Spleen (tissue), 11 donors: ENCODE results near the gene RBM46. TPM values are rescaled to one million over a fixed set of nuclear protein-coding genes. Genes with fewer than 3 reads are reported as not detected.
"Not testable (repeated sequence)": the region's sequence is repeated elsewhere in the genome, so short reads cannot be mapped to it uniquely, and the experiment has no call there.

Experiments
- DNase-seq: peaks from one replicate; pipeline ENCODE4 v3.0.0-alpha.2; 2020
- H3K27ac ChIP-seq, 8 donors: fragments of 200-600 bp; sonication (generic) in 7 of 8; 1 replicate in 4 of 8; 2 replicates in 4 of 8; pipeline versions ENCODE4 v1.5.0 to v1.8.0; 2016 to 2021; ENCODE audit warnings: inconsistent platforms in 4 of 8, mild to moderate bottlenecking in 4 of 8, moderate library complexity in 1 of 8
- H3K27me3 ChIP-seq, 7 donors: fragments of 200-600 bp; sonication (generic) in 6 of 7; replicated peaks in 1 of 7; 1 replicate in 4 of 7; 2 replicates in 3 of 7; pipeline versions ENCODE4 v1.5.0 to v1.8.0; 2016 to 2021; ENCODE audit warnings: inconsistent platforms in 3 of 7, mild to moderate bottlenecking in 1 of 7
- H3K36me3 ChIP-seq, 6 donors: fragments of 200-600 bp; sonication (generic) in 5 of 6; 1 replicate in 4 of 6; 2 replicates in 2 of 6; pipeline versions ENCODE4 v1.5.0 to v1.8.0; 2016 to 2021; ENCODE audit warnings: inconsistent platforms in 2 of 6
- H3K4me1 ChIP-seq, 6 donors: fragments of 200-600 bp; sonication (generic) in 5 of 6; 1 replicate in 3 of 6; 2 replicates in 3 of 6; pipeline versions ENCODE4 v1.5.0 to v1.8.0; 2016 to 2021; ENCODE audit warnings: inconsistent platforms in 3 of 6
- H3K4me3 ChIP-seq, 8 donors: fragments of 200-600 bp; sonication (generic) in 7 of 8; 1 replicate in 4 of 8; 2 replicates in 4 of 8; pipeline versions ENCODE4 v1.5.0 to v1.8.0; 2016 to 2021; ENCODE audit warnings: inconsistent platforms in 4 of 8, mild to moderate bottlenecking in 4 of 8, moderate library complexity in 2 of 8
- H3K9me3 ChIP-seq, 8 donors: fragments of 200-600 bp; sonication (generic) in 7 of 8; 1 replicate in 4 of 8; 2 replicates in 4 of 8; pipeline versions ENCODE4 v1.5.0 to v1.8.0; 2016 to 2021; ENCODE audit warnings: inconsistent platforms in 4 of 8
- POLR2A ChIP-seq, 3 donors: fragments of 450-650 bp; IDR thresholded peaks; one replicate each; pipeline ENCODE4 v1.5.1; 2017; ENCODE audit warnings: antibody characterized with exemption in 3 of 3, mild to moderate bottlenecking in 1 of 3
- POLR2AphosphoS5 ChIP-seq, 3 donors: sonication (generic); formaldehyde crosslinking; IDR thresholded peaks; one replicate each; pipeline ENCODE4 v1.5.1; 2017; ENCODE audit warnings: antibody characterized with exemption in 3 of 3
- WGBS, 5 donors: extraction: QIAGEN DNeasy Blood & Tissue Kit in 3 of 5; methylation state at CpG; one replicate each; pipeline versions ENCODE4 v1.1.5 to v1.1.7; 2013 to 2018; 5-methylcytosine and 5-hydroxymethylcytosine counted together
- intact Hi-C: fragments of 100-400 bp; cut with DNase I; formaldehyde crosslinking; loops from one replicate; pipeline ENCODE4 v1.15.0; 2023; ENCODE audit warnings: low total_unique reads
- polyA plus RNA-seq, 3 donors: library from polyadenylated mRNA; stranded (reverse); fragments of 200-250 nt; gene quantifications; one replicate each; pipeline ENCODE4 v1.2.1, GENCODE V29; 2013
- total RNA-seq, 7 donors: library from RNA; depleted of rRNA in 3 of 7; stranded (reverse); fragments of >200 nt in 3 of 7; fragmentation: NEBNext Ultra II Directional in 4 of 7; extraction: Animal tissue kit (Norgen Biotek cat#: 25700) in 4 of 7; gene quantifications; one replicate each; pipeline versions ENCODE4 v1.1.0 to v1.2.1, GENCODE V29; 2016 to 2021
- TF ChIP-seq, protein P1 (sequence below), 11 experiments: fragments of 200-600 bp in 7 of 11; fragments of 450-650 bp in 4 of 11; sonication (generic) in 4 of 11; IDR thresholded peaks in 8 of 11; conservative IDR thresholded peaks in 3 of 11; 1 replicate in 7 of 11; 2 replicates in 4 of 11; pipeline versions ENCODE4 v1.4.0 to v1.8.0; 2016 to 2021; ENCODE audit warnings: antibody characterized with exemption in 11 of 11, inconsistent platforms in 4 of 11, mild to moderate bottlenecking in 1 of 11
- donor health status: healthy with polysubstance abuse.
- donor health status: DM: no; HTN: no; CAD: no; lungs with moderate emphysema.
- donor health status: DM: no; HTN: no; CAD: no.
- donor health status: Bipolar disorder and iron deficiency.
- donor health status: healthy.
- donor health status: DM: no; HTN: no; CAD: no.
- donor health status: DM: yes; HTN: yes; CAD: no.

RBM46 gene
- total and polyA plus RNA-seq, 10 donors = 0.04 TPM; not detected in 9

DNA sequence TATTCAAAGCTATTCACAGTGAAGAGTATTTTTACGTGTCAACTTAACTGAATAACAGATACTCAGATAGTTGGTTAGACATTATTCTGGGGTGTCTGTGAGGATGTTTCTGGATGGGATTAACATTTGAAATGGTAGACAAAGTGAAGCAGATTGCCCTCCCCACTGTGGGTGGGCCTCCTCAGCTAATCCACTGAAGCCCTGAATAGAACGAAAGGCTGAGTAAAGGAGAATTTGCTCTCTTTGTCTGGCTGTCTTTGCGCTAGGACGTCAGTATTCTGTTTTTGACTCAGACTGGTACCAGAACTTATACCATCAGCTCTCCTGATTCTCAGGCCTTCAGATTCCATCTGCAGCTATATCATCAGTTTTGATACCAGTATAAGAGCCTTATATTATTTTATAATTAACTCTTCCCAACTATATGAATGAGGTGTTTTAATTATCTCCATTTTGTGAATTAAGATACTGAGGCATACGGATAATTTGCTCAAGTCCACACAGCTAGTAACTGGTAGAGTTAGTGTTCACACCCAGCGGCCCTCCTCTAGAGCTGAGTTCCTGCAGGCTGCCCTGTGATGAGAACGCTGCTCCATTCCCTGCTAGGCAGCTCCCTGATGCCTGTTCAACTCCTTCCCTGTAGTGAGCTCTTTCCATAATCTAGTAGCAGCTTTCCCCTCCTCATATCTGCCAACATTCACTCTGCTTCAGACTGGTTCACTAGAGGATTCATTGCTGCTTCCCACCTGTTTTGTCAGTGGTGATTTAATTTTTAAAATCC lies 87.5 kb downstream of the RBM46 start:
- H3K4me3 ChIP-seq = no peak overlapping the region
- TF ChIP-seq POLR2A (IDR thresholded peaks at IDR 0.05) = no peak
- peaks cover 0 to 28% (median 20%) of the 10 kb centered on the region in 8 donors for H3K9me3 ChIP-seq
- intact Hi-C loops = no loop called here
- DNase-seq = no peak
- no peak overlapping the region for H3K27ac ChIP-seq
- no peaks in the 10 kb centered on the region for H3K27me3 ChIP-seq
- no peaks in the 10 kb centered on the region for H3K4me1 ChIP-seq
- 56 to 85% (median 69%) methylated on average over 7 of the region's 7 CpGs for WGBS, 5 donors
- H3K36me3 ChIP-seq = no peaks in the 10 kb centered on the region

DNA sequence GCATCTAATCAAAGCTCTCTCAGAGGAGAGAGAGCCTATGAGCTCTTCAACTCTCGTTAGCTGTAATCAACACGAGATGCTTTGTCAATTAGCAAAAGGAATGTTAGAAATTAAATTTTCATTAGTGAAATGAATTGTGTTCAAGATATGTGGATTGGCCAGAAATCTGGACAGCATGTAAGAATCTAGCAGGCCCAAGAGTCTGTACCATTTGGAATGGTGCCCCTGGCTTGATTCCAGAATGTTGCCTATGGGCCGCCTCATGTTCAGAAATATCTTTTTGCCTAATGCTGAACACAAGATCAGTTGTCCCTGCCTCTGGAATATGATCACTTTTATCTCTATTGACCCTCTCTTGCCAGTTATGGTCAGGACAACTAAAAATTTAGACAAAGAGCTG lies 88.2 kb downstream of the RBM46 start:
- WGBS, 5 donors = 77 to 88% (median 83%) methylated on average over 3 of the region's 3 CpGs
- H3K4me1 ChIP-seq = no peaks in the 10 kb centered on the region
- H3K27me3 ChIP-seq = no peaks in the 10 kb centered on the region
- intact Hi-C loops = no loop called here
- H3K9me3 ChIP-seq = peaks cover 0 to 28% (median 22%) of the 10 kb centered on the region in 8 donors
- DNase-seq = no peak
- TF ChIP-seq, protein P1, sequence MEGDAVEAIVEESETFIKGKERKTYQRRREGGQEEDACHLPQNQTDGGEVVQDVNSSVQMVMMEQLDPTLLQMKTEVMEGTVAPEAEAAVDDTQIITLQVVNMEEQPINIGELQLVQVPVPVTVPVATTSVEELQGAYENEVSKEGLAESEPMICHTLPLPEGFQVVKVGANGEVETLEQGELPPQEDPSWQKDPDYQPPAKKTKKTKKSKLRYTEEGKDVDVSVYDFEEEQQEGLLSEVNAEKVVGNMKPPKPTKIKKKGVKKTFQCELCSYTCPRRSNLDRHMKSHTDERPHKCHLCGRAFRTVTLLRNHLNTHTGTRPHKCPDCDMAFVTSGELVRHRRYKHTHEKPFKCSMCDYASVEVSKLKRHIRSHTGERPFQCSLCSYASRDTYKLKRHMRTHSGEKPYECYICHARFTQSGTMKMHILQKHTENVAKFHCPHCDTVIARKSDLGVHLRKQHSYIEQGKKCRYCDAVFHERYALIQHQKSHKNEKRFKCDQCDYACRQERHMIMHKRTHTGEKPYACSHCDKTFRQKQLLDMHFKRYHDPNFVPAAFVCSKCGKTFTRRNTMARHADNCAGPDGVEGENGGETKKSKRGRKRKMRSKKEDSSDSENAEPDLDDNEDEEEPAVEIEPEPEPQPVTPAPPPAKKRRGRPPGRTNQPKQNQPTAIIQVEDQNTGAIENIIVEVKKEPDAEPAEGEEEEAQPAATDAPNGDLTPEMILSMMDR (IDR thresholded peaks at IDR 0.05 in 8 of 11, conservative IDR thresholded peaks at IDR 0.05 in 3 of 11) = no peak
- no peak for TF ChIP-seq POLR2A (IDR thresholded peaks at IDR 0.05)
- TF ChIP-seq POLR2AphosphoS5 (IDR thresholded peaks at IDR 0.05) = no peak
- no peak overlapping the region for H3K27ac ChIP-seq
- no peak overlapping the region for H3K4me3 ChIP-seq
- H3K36me3 ChIP-seq = no peaks in the 10 kb centered on the region

DNA sequence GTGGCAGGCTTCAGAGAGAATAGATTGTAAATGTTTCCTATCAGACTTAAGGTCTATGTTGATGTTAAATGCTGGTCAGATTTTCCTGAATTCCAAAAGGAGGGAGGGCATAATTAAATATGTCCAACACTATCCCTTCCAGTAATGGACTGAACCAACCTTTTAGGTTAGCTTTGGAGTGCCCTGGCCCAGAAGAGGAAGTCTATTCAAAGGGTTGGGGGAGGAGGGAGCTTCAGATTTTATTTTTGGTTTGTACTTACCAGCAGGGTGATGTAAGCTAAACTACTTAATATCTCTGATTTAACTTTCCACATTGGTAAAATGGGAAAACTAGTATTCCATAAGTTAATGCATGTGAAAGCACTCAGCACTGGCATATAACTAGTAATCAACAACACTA lies 91.1 kb downstream of the RBM46 start:
- Histone ChIP-seq H3K9me3 (peaks cover 0 to 46% (median 31%) of the 10 kb centered on the region in 8 donors), H3K27ac (no peak overlapping the region), H3K4me3 (no peak overlapping the region), H3K27me3 (no peaks in the 10 kb centered on the region), H3K36me3 (no peaks in the 10 kb centered on the region), H3K4me1 (no peaks in the 10 kb centered on the region)
- intact Hi-C loops = no loop called here
- no peak for DNase-seq
- TF ChIP-seq POLR2A (IDR thresholded peaks at IDR 0.05) (no peak), POLR2AphosphoS5 (IDR thresholded peaks at IDR 0.05) (no peak)
- TF ChIP-seq, protein P1 (IDR thresholded peaks at IDR 0.05 in 8 of 11, conservative IDR thresholded peaks at IDR 0.05 in 3 of 11) = no peak

DNA sequence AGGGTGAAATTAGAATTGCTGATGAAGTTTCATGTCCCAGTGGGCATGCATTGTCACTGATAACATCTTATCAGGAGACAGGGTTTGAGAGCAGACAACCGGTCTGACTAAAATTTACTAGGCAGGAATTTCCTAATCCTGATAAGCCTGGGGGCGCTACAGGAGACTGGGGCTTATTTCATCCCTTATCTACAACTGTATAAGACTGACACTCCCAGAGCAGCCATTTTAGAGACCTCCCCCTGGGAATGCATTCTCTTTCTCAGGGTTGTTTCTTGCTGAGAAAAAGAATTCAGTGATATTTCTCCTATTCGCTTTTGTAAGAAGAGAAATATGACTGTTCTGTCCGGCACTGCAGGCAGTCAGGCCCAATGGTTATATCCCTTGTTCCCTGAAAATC lies 93.0 kb downstream of the RBM46 start:
- 80 to 90% (median 83%) methylated on average over 4 of the region's 4 CpGs for WGBS, 5 donors
- DNase-seq, H3K4me3 ChIP-seq, H3K4me1 ChIP-seq, H3K36me3 ChIP-seq, H3K27ac ChIP-seq, H3K27me3 ChIP-seq, intact Hi-C loops: not testable (repeated sequence)
- peaks cover 0 to 46% (median 31%) of the 10 kb centered on the region in 8 donors for H3K9me3 ChIP-seq

DNA sequence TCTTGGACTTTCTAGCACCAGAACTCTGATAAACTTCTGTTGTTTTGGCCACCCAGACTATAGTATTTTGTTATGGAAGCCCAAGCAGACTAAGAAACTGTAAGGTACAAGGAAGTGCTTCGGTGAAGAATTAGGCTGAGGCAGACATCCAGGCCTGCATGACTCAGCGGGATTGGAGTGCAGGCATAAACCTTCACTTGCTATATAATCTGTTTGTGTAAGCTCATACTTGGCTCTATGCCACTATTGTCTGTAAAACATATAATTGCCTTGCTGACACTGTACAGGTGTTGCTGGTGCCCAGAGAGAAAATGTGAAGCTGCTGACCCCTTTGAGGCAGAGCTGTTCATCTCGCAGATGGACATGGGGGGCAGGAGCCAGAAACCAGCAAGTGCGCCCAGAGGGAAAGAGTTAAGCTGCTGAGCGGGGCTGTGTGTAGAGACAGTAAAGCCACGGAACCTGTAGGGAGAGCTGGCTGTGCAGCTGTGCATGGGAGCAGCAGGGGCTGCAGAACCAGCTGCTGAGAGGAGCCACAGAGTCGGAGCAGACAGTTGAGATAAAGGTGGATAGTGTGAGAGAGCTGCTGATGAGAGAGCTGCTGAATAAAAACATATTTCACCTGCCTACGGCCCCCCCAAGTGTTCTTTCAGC lies 96.2 kb downstream of the RBM46 start:
- intact Hi-C loops = no loop called here
- TF ChIP-seq, protein P1 (IDR thresholded peaks at IDR 0.05 in 8 of 11, conservative IDR thresholded peaks at IDR 0.05 in 3 of 11) = no peak
- TF ChIP-seq POLR2A (IDR thresholded peaks at IDR 0.05) = no peak
- no peak for TF ChIP-seq POLR2AphosphoS5 (IDR thresholded peaks at IDR 0.05)
- no peak overlapping the region for H3K27ac ChIP-seq
- no peak overlapping the region for H3K4me3 ChIP-seq
- no peaks in the 10 kb centered on the region for H3K36me3 ChIP-seq
- no peaks in the 10 kb centered on the region for H3K27me3 ChIP-seq
- peaks cover 0 to 51% (median 33%) of the 10 kb centered on the region in 8 donors for H3K9me3 ChIP-seq
- 55 to 69% (median 65%) methylated on average over 8 of the region's 8 CpGs for WGBS, 5 donors
- no peak for DNase-seq
- H3K4me1 ChIP-seq = no peaks in the 10 kb centered on the region
